Measurements from ENCODE around the gene SLC13A4. TPM values are rescaled to one million over a fixed set of nuclear protein-coding genes. Genes with fewer than 3 reads are reported as not detected.
"Not testable (repeated sequence)": the region's sequence is repeated elsewhere in the genome, so short reads cannot be mapped to it uniquely, and the experiment has no call there.

Gene SLC13A4
- total RNA-seq, 1 donor from 2014 or later, result not detected

DNA sequence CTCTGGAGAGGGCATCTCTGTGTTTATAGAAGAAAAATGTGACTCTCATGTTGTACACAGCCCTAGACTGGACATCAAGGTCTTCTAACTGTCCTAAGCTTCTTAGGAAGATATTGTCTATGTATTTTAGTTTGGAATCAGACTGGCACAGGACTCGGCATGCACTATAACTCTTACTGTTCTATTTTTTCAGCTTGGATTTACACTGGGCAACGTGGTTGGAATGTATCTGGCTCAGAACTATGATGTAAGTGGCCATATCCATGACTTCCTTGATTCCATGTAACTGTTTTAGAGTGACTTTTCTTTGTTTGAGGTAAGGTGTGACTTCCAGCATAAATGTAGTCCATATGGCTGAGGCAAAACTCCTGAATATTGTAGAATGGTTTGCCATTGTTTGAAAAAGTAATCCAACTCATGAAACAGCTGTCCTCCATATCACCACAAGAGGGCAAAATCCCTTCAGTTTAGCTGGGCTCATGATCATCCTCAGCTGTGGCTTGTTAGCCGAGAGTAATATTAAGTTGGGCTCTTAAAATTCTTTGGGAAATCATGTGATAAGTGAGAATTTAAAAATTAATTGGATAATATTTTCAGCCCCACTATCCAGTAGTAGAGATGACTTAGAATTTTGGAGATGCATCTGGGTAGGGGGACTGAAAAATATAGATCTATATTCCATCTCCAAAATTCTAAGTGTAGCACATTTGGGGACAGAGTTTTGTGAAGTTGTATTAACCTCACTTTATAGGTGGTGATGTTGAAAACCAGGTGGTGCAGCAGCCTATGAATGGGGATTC lies 55.2 kb downstream of the SLC13A4 start:
- H3K4me1 ChIP-seq, result peaks cover 45% of the 10 kb centered on the region
- H3K36me3 ChIP-seq, result no peaks in the 10 kb centered on the region
- H3K27me3 ChIP-seq, result no peaks in the 10 kb centered on the region
- intact Hi-C loops (cut with DNase I), result no loop called here
- no peaks in the 10 kb centered on the region for H3K9me3 ChIP-seq
- peak in 1 of 2 donors; percentile 67 for TF ChIP-seq POLR2AphosphoS5 (IDR thresholded peaks at IDR 0.05; ENCODE audit: insufficient read depth in 1 of 2, low read depth in 1 of 2)
- TF ChIP-seq, protein P1, sequence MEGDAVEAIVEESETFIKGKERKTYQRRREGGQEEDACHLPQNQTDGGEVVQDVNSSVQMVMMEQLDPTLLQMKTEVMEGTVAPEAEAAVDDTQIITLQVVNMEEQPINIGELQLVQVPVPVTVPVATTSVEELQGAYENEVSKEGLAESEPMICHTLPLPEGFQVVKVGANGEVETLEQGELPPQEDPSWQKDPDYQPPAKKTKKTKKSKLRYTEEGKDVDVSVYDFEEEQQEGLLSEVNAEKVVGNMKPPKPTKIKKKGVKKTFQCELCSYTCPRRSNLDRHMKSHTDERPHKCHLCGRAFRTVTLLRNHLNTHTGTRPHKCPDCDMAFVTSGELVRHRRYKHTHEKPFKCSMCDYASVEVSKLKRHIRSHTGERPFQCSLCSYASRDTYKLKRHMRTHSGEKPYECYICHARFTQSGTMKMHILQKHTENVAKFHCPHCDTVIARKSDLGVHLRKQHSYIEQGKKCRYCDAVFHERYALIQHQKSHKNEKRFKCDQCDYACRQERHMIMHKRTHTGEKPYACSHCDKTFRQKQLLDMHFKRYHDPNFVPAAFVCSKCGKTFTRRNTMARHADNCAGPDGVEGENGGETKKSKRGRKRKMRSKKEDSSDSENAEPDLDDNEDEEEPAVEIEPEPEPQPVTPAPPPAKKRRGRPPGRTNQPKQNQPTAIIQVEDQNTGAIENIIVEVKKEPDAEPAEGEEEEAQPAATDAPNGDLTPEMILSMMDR (IDR thresholded peaks at IDR 0.05), result peak; percentile 51 to 76 (median 55)
- no peak for TF ChIP-seq POLR2A (IDR thresholded peaks at IDR 0.05)
- no peak for DNase-seq (ENCODE audit: extremely low spot score in 2 of 2)
- H3K4me3 ChIP-seq, result no peak overlapping the region
- H3K27ac ChIP-seq, result no peak overlapping the region

DNA sequence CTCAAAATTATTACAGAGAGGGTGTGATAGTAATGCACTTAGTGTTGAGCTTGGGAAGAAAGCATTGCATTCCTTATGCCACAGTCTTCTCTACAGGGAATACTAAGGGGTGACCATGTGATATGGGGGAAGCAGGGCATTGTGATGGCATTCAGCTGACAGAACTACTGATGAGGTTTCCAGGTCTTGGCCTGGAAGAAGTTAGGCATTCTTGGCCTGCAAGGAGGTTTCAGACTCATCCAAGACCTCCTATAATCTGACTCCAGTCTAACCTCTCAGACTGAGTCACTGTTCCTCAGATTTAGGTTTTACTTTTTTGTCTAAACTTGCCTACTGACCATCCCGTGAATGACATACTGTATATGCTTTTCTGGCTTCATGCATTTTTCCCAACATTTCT lies 57.8 kb downstream of the SLC13A4 start:
- TF ChIP-seq POLR2A (IDR thresholded peaks at IDR 0.05) (no peak), POLR2AphosphoS5 (IDR thresholded peaks at IDR 0.05; ENCODE audit: insufficient read depth in 1 of 2, low read depth in 1 of 2) (no peak)
- TF ChIP-seq, protein P1 (IDR thresholded peaks at IDR 0.05), result no peak
- Histone ChIP-seq H3K36me3 (no peaks in the 10 kb centered on the region), H3K4me3 (no peak overlapping the region), H3K4me1 (peaks cover 48% of the 10 kb centered on the region), H3K27me3 (no peaks in the 10 kb centered on the region), H3K27ac (no peak overlapping the region), H3K9me3 (no peaks in the 10 kb centered on the region)
- no peak for DNase-seq (ENCODE audit: extremely low spot score in 2 of 2)
- intact Hi-C loops (cut with DNase I), result no loop called here

DNA sequence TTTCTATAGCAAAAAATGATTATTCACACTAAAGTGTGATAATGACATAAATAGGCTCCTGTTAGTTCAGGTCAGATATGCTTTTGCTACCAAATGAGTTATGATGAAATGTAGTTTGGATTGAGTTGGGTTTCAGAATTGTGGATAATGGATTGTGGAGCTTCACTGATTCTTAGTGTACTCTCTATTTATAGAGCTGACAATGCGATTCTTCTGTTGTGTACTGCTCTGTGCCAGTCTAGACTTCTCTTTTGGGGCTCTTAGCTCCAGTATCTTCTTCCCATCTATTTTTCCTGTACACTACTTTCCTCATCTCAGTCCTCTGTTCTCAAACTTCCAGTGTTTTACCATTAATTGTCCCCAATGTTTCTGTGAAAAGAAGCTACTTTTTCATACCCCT lies 58.2 kb downstream of the SLC13A4 start:
- Histone ChIP-seq H3K9me3 (no peaks in the 10 kb centered on the region), H3K27ac (no peak overlapping the region), H3K36me3 (no peaks in the 10 kb centered on the region), H3K27me3 (no peaks in the 10 kb centered on the region), H3K4me1 (peaks cover 52% of the 10 kb centered on the region), H3K4me3 (no peak overlapping the region)
- intact Hi-C loops (cut with DNase I), result loop anchor here (10.0 kb wide), 1 partner anchor 335 kb away; no protein-coding TSS in a partner anchor
- no peak for DNase-seq (ENCODE audit: extremely low spot score in 2 of 2)
- no peak for TF ChIP-seq POLR2A (IDR thresholded peaks at IDR 0.05)
- TF ChIP-seq POLR2AphosphoS5 (IDR thresholded peaks at IDR 0.05; ENCODE audit: insufficient read depth in 1 of 2, low read depth in 1 of 2), result no peak
- TF ChIP-seq, protein P1 (IDR thresholded peaks at IDR 0.05), result no peak

DNA sequence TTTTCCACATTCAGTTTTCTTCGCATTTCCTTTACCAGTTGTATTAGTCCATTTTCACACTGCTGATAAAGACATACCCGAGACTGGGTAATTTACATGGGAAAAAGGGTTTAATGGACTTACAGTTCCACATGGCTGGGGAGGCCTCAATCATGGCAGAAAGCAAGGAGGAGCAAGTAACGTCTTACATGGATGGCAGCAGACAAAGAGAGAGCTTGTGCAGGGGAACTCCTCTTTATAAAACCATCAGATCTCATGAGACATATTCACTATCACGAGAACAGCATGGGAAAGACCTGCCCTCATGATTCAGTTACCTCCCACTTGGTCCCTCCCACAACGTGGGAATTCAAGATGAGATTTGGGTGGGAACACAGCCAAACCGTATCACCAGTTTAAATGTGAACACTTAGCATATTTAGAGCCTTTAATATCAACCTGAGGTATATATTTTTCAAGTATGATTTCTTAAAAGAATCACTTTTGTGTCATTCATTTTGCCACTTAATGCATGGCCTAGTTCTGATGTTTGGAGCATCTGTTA lies 59.1 kb downstream of the SLC13A4 start:
- not testable (repeated sequence) for H3K27me3 ChIP-seq; DNase-seq (ENCODE audit: extremely low spot score in 2 of 2); H3K4me3 ChIP-seq; H3K36me3 ChIP-seq; H3K9me3 ChIP-seq; H3K27ac ChIP-seq
- H3K4me1 ChIP-seq, result peaks cover 57% of the 10 kb centered on the region
- intact Hi-C loops (cut with DNase I), result loop anchor here (10.0 kb wide), 1 partner anchor 336 kb away; no protein-coding TSS in a partner anchor

DNA sequence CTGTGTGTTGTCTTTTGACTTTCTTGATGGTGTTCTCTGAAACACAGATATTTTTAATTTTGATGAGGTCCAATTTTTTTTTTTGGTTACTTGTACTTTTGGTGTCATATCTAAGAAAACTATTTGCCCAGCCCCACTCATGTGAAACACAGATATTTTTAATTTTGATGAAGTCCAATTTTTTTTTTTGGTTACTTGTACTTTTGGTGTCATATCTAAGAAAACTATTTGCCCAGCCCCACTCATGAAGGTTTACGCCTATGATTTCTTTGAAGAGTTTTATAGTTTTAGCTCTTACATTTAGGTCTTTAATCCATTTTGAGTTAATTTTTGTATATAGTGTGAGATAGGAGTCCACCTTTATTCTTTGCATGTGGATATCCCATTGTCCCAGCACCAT lies 60.4 kb downstream of the SLC13A4 start:
- peaks cover 56% of the 10 kb centered on the region for H3K4me1 ChIP-seq
- DNase-seq (ENCODE audit: extremely low spot score in 2 of 2); H3K27ac ChIP-seq; H3K36me3 ChIP-seq; H3K9me3 ChIP-seq; H3K4me3 ChIP-seq; H3K27me3 ChIP-seq: not testable (repeated sequence)
- intact Hi-C loops (cut with DNase I), result loop anchor here (10.0 kb wide), 1 partner anchor 337 kb away; no protein-coding TSS in a partner anchor

DNA sequence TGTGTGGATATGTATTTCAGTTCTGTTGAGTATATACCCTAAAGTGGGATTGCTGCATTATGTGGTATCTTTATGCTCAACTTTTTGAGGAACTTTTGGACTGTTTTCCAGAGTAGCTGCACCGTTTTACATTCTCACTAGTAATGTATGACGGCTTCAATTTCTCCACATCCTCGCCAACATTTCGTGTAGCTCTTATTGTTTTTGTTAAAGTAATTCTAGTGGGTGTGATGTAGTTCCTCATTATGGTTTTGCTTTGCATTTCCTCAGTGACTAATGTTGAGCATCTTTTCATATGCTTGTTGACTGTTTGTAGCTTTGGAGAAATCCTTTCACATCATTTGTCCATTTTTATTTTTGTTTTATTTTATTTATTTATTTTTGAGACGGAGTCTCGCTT lies 61.1 kb downstream of the SLC13A4 start:
- Histone ChIP-seq H3K27me3 (no peaks in the 10 kb centered on the region), H3K4me3 (no peak overlapping the region), H3K27ac (no peak overlapping the region), H3K4me1 (peaks cover 55% of the 10 kb centered on the region), H3K36me3 (no peaks in the 10 kb centered on the region), H3K9me3 (no peaks in the 10 kb centered on the region)
- TF ChIP-seq, protein P1 (IDR thresholded peaks at IDR 0.05), result no peak
- no peak for TF ChIP-seq POLR2A (IDR thresholded peaks at IDR 0.05)
- TF ChIP-seq POLR2AphosphoS5 (IDR thresholded peaks at IDR 0.05; ENCODE audit: insufficient read depth in 1 of 2, low read depth in 1 of 2), result no peak
- no peak for DNase-seq (ENCODE audit: extremely low spot score in 2 of 2)
- intact Hi-C loops (cut with DNase I), result loop anchor here (10.0 kb wide), 1 partner anchor 338 kb away; no protein-coding TSS in a partner anchor
